Measurements from ENCODE around the gene ATP6V1E1.

- TF ChIP-seq CTCF (IDR thresholded peaks at IDR 0.05) (no peak), ATF6 (CRISPR knock-in tag; IDR thresholded peaks at IDR 0.05) (no peak), ZNF121 (CRISPR knock-in tag; IDR thresholded peaks at IDR 0.05) (no peak), HMGA2 (CRISPR knock-in tag; IDR thresholded peaks at IDR 0.05) (no peak)
- TF ChIP-seq, protein P1, sequence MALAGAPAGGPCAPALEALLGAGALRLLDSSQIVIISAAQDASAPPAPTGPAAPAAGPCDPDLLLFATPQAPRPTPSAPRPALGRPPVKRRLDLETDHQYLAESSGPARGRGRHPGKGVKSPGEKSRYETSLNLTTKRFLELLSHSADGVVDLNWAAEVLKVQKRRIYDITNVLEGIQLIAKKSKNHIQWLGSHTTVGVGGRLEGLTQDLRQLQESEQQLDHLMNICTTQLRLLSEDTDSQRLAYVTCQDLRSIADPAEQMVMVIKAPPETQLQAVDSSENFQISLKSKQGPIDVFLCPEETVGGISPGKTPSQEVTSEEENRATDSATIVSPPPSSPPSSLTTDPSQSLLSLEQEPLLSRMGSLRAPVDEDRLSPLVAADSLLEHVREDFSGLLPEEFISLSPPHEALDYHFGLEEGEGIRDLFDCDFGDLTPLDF (CRISPR knock-in tag; IDR thresholded peaks at IDR 0.05): no peak
- TF ChIP-seq, protein P2, sequence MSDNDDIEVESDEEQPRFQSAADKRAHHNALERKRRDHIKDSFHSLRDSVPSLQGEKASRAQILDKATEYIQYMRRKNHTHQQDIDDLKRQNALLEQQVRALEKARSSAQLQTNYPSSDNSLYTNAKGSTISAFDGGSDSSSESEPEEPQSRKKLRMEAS (CRISPR knock-in tag; IDR thresholded peaks at IDR 0.05): no peak
Observed at GRCh38 chr22:17542452-17542851, 86.1 kb downstream of the ATP6V1E1 start.
